CD4-positive, alpha-beta T cell treated with Interleukin-6 for 4 hours (primary cell): Measurements from ENCODE around the gene CA7.

ENCODE experiments used
- DNase-seq: peaks from one replicate; pipeline ENCODE4 v3.0.0-alpha.2; 2020; ENCODE audit warnings: mixed read lengths

CA7 gene

DNA sequence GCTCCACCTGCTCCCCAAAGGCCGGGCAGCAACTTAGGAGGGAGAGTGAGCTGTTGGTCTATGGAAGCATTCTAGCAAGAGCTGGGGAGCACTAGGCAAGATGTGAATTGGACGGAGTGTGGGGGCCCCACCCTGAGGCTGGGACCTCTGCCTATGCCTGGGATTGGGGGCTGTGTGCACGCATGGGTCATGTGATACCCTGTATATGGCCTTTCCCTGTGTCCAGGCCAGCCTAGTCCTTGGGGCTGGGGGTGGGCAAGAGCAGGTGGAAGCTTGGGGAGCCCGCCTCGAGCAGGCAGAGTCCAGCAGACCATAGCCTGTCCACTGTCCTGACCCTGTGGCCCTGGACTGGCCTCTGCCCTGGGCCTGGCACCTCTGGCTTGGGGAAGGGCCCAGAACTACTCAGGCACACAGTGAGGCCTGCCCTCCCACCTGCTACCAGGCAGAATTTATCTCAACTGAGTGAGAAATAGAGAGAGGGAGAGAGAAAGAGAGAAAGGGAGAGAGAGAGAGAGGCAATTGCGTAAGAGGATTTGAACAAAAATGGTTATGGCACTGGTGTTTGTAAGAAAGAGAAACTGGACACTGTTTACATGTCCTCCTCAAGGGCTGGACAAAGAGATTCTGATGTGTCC is 55.2 kb downstream of the CA7 start:
- no peak for DNase-seq

- DNase-seq = no peak
Observed at GRCh38 chr16:66899945-66900710, 55.9 kb downstream of the CA7 start.

GRCh38 chr16:66900721-66901441 is 56.7 kb downstream of the CA7 start:
- no peak for DNase-seq

GRCh38 chr16:66901626-66902025 is 57.4 kb downstream of the CA7 start:
- no peak for DNase-seq

- DNase-seq = no peak
Observed at GRCh38 chr16:66902648-66903543, 58.7 kb downstream of the CA7 start.
